Keratinocyte (primary cell): Measurements from ENCODE around the gene CGB5. TPM values are rescaled to one million over a fixed set of nuclear protein-coding genes. Genes with fewer than 3 reads are reported as not detected.

Experiments
- DNase-seq: peaks from one replicate; pipeline ENCODE4 v3.0.0-alpha.2; 2011; ENCODE audit warnings: low read depth, missing footprints, low spot score
- FAIRE-seq: peaks from 2 replicates; lab custom pipeline; 2011; peaks lifted over from hg19 to GRCh38; lab: Jason Lieb, UNC
- H2AFZ ChIP-seq: 2 replicates; pipeline ENCODE4 v1.6.0; 2012; ENCODE audit warnings: low read length, control low read depth, inconsistent platforms; ENCODE audit not compliant: control insufficient read depth
- H3K27ac ChIP-seq: 2 replicates; pipeline ENCODE4 v1.5.1; 2011; ENCODE audit warnings: low read length; ENCODE audit not compliant: control insufficient read depth, insufficient read depth
- H3K27me3 ChIP-seq: 3 replicates; pipeline ENCODE4 v1.6.0; 2011; ENCODE audit warnings: low read length; ENCODE audit not compliant: control insufficient read depth, insufficient read depth; ENCODE audit errors: extremely low read depth
- H3K36me3 ChIP-seq, 2 experiments: 2 replicates in 1 of 2; 3 replicates in 1 of 2; pipeline ENCODE4 v1.5.1; 2011; ENCODE audit warnings: low read length in 2 of 2, mild to moderate bottlenecking in 1 of 2; ENCODE audit not compliant: control insufficient read depth in 2 of 2, insufficient read depth in 2 of 2; ENCODE audit errors: extremely low read depth in 1 of 2
- H3K4me1 ChIP-seq: 3 replicates; pipeline ENCODE4 v1.5.1; 2011; ENCODE audit warnings: low read length; ENCODE audit not compliant: control insufficient read depth, insufficient read depth; ENCODE audit errors: extremely low read depth
- H3K4me2 ChIP-seq: 3 replicates; pipeline ENCODE4 v1.6.0; 2011; ENCODE audit warnings: low read depth, low read length; ENCODE audit not compliant: control insufficient read depth, insufficient read depth; ENCODE audit errors: extremely low read depth
- H3K4me3 ChIP-seq, 3 experiments: fragments of 200-600 bp in 1 of 3; sonication (generic) in 1 of 3; 2 replicates in 2 of 3; 3 replicates in 1 of 3; pipeline ENCODE4 v1.5.1; 2011 to 2016; ENCODE audit warnings: low read length in 3 of 3, mild to moderate bottlenecking in 3 of 3, control low read depth in 2 of 3, inconsistent platforms in 1 of 3, low read depth in 1 of 3, mixed read lengths in 1 of 3, mixed run types in 1 of 3, moderate library complexity in 1 of 3; ENCODE audit not compliant: control insufficient read depth in 2 of 3, insufficient read depth in 2 of 3; ENCODE audit errors: extremely low read depth in 1 of 3
- H3K79me2 ChIP-seq: 2 replicates; pipeline ENCODE4 v1.6.0; 2012; ENCODE audit warnings: low read length; ENCODE audit not compliant: control insufficient read depth, insufficient read depth
- H3K9ac ChIP-seq: 3 replicates; pipeline ENCODE4 v1.6.0; 2011; ENCODE audit warnings: low read length; ENCODE audit not compliant: control insufficient read depth, insufficient read depth; ENCODE audit errors: extremely low read depth
- H3K9me1 ChIP-seq: 3 replicates; pipeline ENCODE4 v1.6.0; 2011; ENCODE audit warnings: low read length; ENCODE audit not compliant: control insufficient read depth, insufficient read depth; ENCODE audit errors: extremely low read depth
- H3K9me3 ChIP-seq: 2 replicates; pipeline ENCODE4 v1.5.1; 2012; ENCODE audit warnings: low read depth, low read length; ENCODE audit not compliant: control insufficient read depth
- H4K20me1 ChIP-seq: 3 replicates; pipeline ENCODE4 v1.6.0; 2011; ENCODE audit warnings: low read length; ENCODE audit not compliant: control insufficient read depth, insufficient read depth; ENCODE audit errors: extremely low read depth
- EZH2 ChIP-seq: IDR thresholded peaks from one replicate; pipeline ENCODE4 v1.6.1; 2012; ENCODE audit warnings: inconsistent platforms, mild to moderate bottlenecking, low read length, moderate library complexity
- dilution Hi-C: fragments of 300-500 bp; cut with MboI; formaldehyde crosslinking; loops from one replicate; pipeline ENCODE4 v1.7.0; 2020; ENCODE audit warnings: low sequenced_read_pairs; ENCODE audit not compliant: extremely low pct_ligation_motif_present
- polyA plus RNA-seq, 5 experiments: library from polyadenylated mRNA; depleted of rRNA in 3 of 5; stranded (reverse) in 3 of 5; stranded (forward) in 1 of 5; unstranded in 1 of 5; fragments of >200 nt; gene quantifications; 1 replicate in 1 of 5; 2 replicates in 3 of 5; 3 replicates in 1 of 5; pipeline versions ENCODE4 v1.2.1 to v1.2.3, GENCODE V29; 2011 to 2012; ENCODE audit warnings: missing spikeins in 2 of 5, low read depth in 1 of 5, low replicate concordance in 1 of 5
- TF ChIP-seq, protein P1 (sequence below), 3 experiments: IDR thresholded peaks in 1 of 3; conservative IDR thresholded peaks in 1 of 3; optimal IDR thresholded peaks in 1 of 3; 2 replicates in 2 of 3; 3 replicates in 1 of 3; pipeline versions ENCODE3 to v1.5.1; 2011; ENCODE audit warnings: low read length in 3 of 3, mild to moderate bottlenecking in 3 of 3, moderate library complexity in 2 of 3, control low read depth in 1 of 3, inconsistent platforms in 1 of 3; ENCODE audit not compliant: insufficient read depth in 2 of 3; ENCODE audit errors: extremely low read depth in 1 of 3

The CGB5 gene
- polyA plus RNA-seq, 1 donor (not counting 4 experiments of a cell fraction or from before 2014, with no cell fraction given): 0.21 TPM

DNA sequence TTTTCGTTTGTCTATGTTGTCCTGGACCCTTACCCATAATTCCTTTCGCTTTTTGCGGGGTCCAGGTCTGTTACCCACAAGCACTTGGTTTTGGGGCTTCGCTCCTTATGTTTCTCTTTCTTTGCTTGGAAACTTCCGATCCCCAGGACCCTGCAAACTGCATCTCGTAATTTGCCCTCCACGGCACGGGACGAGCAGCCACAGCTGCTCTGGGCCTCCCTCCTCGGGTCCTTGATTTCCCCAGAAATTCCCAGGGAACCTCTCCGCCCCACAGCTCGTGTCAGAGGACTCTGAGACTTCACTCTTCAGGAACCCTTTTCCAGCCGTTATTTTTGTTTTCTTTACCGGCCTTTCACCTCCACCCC lies 42.2 kb downstream of the CGB5 start:
- dilution Hi-C loops: no loop called here

DNA sequence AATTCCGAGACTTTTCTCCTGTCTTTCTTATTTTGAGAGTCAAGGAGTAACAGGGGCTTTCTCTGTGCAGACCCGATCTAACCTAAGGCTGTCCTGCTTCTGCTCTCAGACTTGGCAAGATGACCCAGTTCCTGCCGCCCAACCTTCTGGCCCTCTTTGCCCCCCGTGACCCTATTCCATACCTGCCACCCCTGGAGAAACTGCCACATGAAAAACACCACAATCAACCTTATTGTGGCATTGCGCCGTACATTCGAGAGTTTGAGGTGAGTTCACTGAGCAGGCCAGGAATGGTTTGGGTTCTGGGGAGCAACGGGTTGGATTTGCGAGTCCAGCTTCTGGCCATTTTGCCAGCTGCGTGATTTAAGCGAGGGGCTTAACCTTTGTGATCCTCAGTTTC lies 42.6 kb downstream of the CGB5 start:
- TF ChIP-seq, protein P1, sequence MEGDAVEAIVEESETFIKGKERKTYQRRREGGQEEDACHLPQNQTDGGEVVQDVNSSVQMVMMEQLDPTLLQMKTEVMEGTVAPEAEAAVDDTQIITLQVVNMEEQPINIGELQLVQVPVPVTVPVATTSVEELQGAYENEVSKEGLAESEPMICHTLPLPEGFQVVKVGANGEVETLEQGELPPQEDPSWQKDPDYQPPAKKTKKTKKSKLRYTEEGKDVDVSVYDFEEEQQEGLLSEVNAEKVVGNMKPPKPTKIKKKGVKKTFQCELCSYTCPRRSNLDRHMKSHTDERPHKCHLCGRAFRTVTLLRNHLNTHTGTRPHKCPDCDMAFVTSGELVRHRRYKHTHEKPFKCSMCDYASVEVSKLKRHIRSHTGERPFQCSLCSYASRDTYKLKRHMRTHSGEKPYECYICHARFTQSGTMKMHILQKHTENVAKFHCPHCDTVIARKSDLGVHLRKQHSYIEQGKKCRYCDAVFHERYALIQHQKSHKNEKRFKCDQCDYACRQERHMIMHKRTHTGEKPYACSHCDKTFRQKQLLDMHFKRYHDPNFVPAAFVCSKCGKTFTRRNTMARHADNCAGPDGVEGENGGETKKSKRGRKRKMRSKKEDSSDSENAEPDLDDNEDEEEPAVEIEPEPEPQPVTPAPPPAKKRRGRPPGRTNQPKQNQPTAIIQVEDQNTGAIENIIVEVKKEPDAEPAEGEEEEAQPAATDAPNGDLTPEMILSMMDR (optimal IDR thresholded peaks at IDR 0.05 in 1 of 3, IDR thresholded peaks at IDR 0.05 in 1 of 3, conservative IDR thresholded peaks at IDR 0.05 in 1 of 3; ENCODE audit: extremely low read depth in 1 of 3, insufficient read depth in 2 of 3, low read length in 3 of 3): no peak
- no peak for TF ChIP-seq EZH2
- DNase-seq: no peak
- Histone ChIP-seq H4K20me1 (peaks cover 23% of the 10 kb centered on the region), H3K79me2 (peaks cover 56% of the 10 kb centered on the region), H3K4me3 (peak overlapping the region; percentile 39 to 88 (median 75)), H3K36me3 (peaks cover 18 to 31% of the 10 kb centered on the region in 2 experiments), H3K9ac (peak overlapping the region; percentile 91), H3K9me1 (no peaks in the 10 kb centered on the region), H3K27ac (peak overlapping the region; percentile 83), H3K27me3 (no peaks in the 10 kb centered on the region), H3K4me2 (peak overlapping the region; percentile 84), H2AFZ (no peak overlapping the region), H3K9me3 (no peaks in the 10 kb centered on the region), H3K4me1 (peaks cover 16% of the 10 kb centered on the region)
- FAIRE-seq: no peak
- dilution Hi-C loops: no loop called here

More for the DNA sequence above, 42.2 kb downstream of the CGB5 start:
- Histone ChIP-seq H3K27ac (peak overlapping the region; percentile 83), H3K4me2 (peak overlapping the region; percentile 84), H3K4me1 (peaks cover 16% of the 10 kb centered on the region), H2AFZ (no peak overlapping the region), H3K9me1 (no peaks in the 10 kb centered on the region), H3K4me3 (peak overlapping the region; percentile 39 to 88 (median 75)), H3K36me3 (peaks cover 18 to 27% of the 10 kb centered on the region in 2 experiments), H3K9ac (peak overlapping the region; percentile 91), H3K27me3 (no peaks in the 10 kb centered on the region), H4K20me1 (peaks cover 23% of the 10 kb centered on the region), H3K79me2 (peaks cover 52% of the 10 kb centered on the region), H3K9me3 (no peaks in the 10 kb centered on the region)
- DNase-seq (no peak), FAIRE-seq (no peak)
- TF ChIP-seq EZH2: no peak
- TF ChIP-seq, protein P1 (optimal IDR thresholded peaks at IDR 0.05 in 1 of 3, IDR thresholded peaks at IDR 0.05 in 1 of 3, conservative IDR thresholded peaks at IDR 0.05 in 1 of 3; ENCODE audit: extremely low read depth in 1 of 3, insufficient read depth in 2 of 3, low read length in 3 of 3): no peak
